HepG2 (cell line): Measurements from ENCODE around the gene USP32. TPM values are rescaled to one million over a fixed set of nuclear protein-coding genes. Genes with fewer than 3 reads are reported as not detected.

Experiments
- DMTF1 ChIP-seq: sonication (generic); formaldehyde crosslinking; IDR thresholded peaks from 2 replicates; pipeline ENCODE4 v1.4.0; 2020; ENCODE audit warnings: mild to moderate bottlenecking, missing genetic modification reagents
- ELF3 ChIP-seq: IDR thresholded peaks from 2 replicates; pipeline ENCODE4 v1.6.1; 2016; ENCODE audit warnings: missing genetic modification reagents, missing compliant biosample characterization
- FOXP1 ChIP-seq, 2 experiments: fragments of 450-650 bp in 1 of 2; IDR thresholded peaks; 2 replicates each; pipeline ENCODE4 v1.6.1; 2017 to 2018; ENCODE audit warnings: antibody characterized with exemption in 1 of 2
- MATR3 ChIP-seq: sonication (generic); formaldehyde crosslinking; IDR thresholded peaks from 2 replicates; pipeline ENCODE4 v1.4.0; 2020; ENCODE audit warnings: missing genetic modification reagents
- TAF1 ChIP-seq: sonication (generic); formaldehyde crosslinking; IDR thresholded peaks from 2 replicates; pipeline ENCODE4 v1.4.0; 2020; ENCODE audit warnings: missing genetic modification reagents
- TMF1 ChIP-seq: sonication (generic); formaldehyde crosslinking; IDR thresholded peaks from 2 replicates; pipeline ENCODE4 v1.8.1; 2022; ENCODE audit warnings: low read depth, missing genetic modification reagents
- YY1 ChIP-seq: IDR thresholded peaks from 2 replicates; pipeline ENCODE4 v1.6.1; 2011; ENCODE audit warnings: low read length, low read depth, moderate library complexity, mild to moderate bottlenecking; ENCODE audit not compliant: insufficient read depth, insufficient replicate concordance
- ZFP62 ChIP-seq: sonication (generic); formaldehyde crosslinking; IDR thresholded peaks from 2 replicates; pipeline ENCODE4 v1.4.0; 2020; ENCODE audit warnings: missing genetic modification reagents
- ZNF275 ChIP-seq: sonication (generic); formaldehyde crosslinking; IDR thresholded peaks from 2 replicates; pipeline ENCODE4 v1.8.0; 2022; ENCODE audit warnings: missing genetic modification reagents, mild to moderate bottlenecking, inconsistent platforms, borderline replicate concordance
- ZNF570 ChIP-seq: sonication (generic); formaldehyde crosslinking; IDR thresholded peaks from 2 replicates; pipeline ENCODE4 v1.4.0; 2020; ENCODE audit warnings: mild to moderate bottlenecking, missing genetic modification reagents, borderline replicate concordance
- ZNF639 ChIP-seq: conservative IDR thresholded peaks from 2 replicates; pipeline ENCODE4 v1.6.1; 2018; ENCODE audit warnings: missing genetic modification reagents
- ZNF747 ChIP-seq: sonication (generic); formaldehyde crosslinking; IDR thresholded peaks from 2 replicates; pipeline ENCODE4 v1.8.1; 2023; ENCODE audit warnings: missing genetic modification reagents, mild to moderate bottlenecking, borderline replicate concordance
- ZSCAN31 ChIP-seq: sonication (generic); formaldehyde crosslinking; IDR thresholded peaks from 2 replicates; pipeline ENCODE4 v1.5.0; 2020; ENCODE audit warnings: low read depth, mild to moderate bottlenecking, missing genetic modification reagents
- polyA plus RNA-seq, 8 experiments: library from polyadenylated mRNA; depleted of rRNA in 3 of 8; stranded (reverse) in 7 of 8; unstranded in 1 of 8; fragments of >200 nt; fragmentation: Illumina TruSeq in 4 of 8; extraction: Trizol in 4 of 8; gene quantifications; 2 replicates each; pipeline versions ENCODE4 v1.2.1 to v1.2.3, GENCODE V29; 2011 to 2016; ENCODE audit warnings: low read depth in 4 of 8, missing spikeins in 1 of 8, mixed read lengths in 1 of 8; ENCODE audit not compliant: insufficient read depth in 1 of 8
- total RNA-seq, 5 experiments: library from RNA; depleted of rRNA; stranded (reverse); fragments of >200 nt; fragmentation: Illumina TruSeq; extraction: Trizol; gene quantifications; 2 replicates each; pipeline ENCODE4 v1.2.3, GENCODE V29; 2016; ENCODE audit warnings: low read depth in 1 of 5
- TF ChIP-seq, protein P1 (sequence below): sonication (generic); formaldehyde crosslinking; IDR thresholded peaks from 2 replicates; pipeline ENCODE4 v1.9.0; 2021; ENCODE audit warnings: missing genetic modification reagents, borderline replicate concordance
- TF ChIP-seq, protein P2 (sequence below): sonication (generic); formaldehyde crosslinking; IDR thresholded peaks from 2 replicates; pipeline ENCODE4 v1.9.0; 2021; ENCODE audit warnings: missing genetic modification reagents, borderline replicate concordance

USP32 gene
- total and polyA plus RNA-seq, 2 of the 13 experiments (the other 11 are each of a cell fraction or from before 2014, with no cell fraction given): 24.9 to 39.9 TPM

GRCh38 chr17:60355663-60356594 lies 36.0 kb downstream of the USP32 start (continued):
- no peak for TF ChIP-seq ZNF275 (CRISPR knock-in tag)
- no peak for TF ChIP-seq ZNF747
- TF ChIP-seq TMF1 (CRISPR knock-in tag): no peak
- TF ChIP-seq, protein P1, sequence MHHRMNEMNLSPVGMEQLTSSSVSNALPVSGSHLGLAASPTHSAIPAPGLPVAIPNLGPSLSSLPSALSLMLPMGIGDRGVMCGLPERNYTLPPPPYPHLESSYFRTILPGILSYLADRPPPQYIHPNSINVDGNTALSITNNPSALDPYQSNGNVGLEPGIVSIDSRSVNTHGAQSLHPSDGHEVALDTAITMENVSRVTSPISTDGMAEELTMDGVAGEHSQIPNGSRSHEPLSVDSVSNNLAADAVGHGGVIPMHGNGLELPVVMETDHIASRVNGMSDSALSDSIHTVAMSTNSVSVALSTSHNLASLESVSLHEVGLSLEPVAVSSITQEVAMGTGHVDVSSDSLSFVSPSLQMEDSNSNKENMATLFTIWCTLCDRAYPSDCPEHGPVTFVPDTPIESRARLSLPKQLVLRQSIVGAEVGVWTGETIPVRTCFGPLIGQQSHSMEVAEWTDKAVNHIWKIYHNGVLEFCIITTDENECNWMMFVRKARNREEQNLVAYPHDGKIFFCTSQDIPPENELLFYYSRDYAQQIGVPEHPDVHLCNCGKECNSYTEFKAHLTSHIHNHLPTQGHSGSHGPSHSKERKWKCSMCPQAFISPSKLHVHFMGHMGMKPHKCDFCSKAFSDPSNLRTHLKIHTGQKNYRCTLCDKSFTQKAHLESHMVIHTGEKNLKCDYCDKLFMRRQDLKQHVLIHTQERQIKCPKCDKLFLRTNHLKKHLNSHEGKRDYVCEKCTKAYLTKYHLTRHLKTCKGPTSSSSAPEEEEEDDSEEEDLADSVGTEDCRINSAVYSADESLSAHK (CRISPR knock-in tag): no peak; the same call in 1 of the 2 replicates
- TF ChIP-seq ZFP62 (CRISPR knock-in tag): no peak
- no peak for TF ChIP-seq FOXP1 (IDR thresholded peaks at IDR 0.05)
- TF ChIP-seq FOXP1 (CRISPR knock-in tag; IDR thresholded peaks at IDR 0.05): 0 out of 2 replicates have a peak, but pooled peaks have one; percentile 42
- TF ChIP-seq ZNF639: no peak
- no peak for TF ChIP-seq DMTF1 (CRISPR knock-in tag)
- 0 out of 2 replicates have a peak, but pooled peaks have one; percentile 42 for TF ChIP-seq ZSCAN31 (CRISPR knock-in tag)
- TF ChIP-seq ELF3 (CRISPR knock-in tag): peak; percentile 55; the same call in 1 of the 2 replicates
- peak; percentile 53 for TF ChIP-seq YY1
- TF ChIP-seq, protein P2, sequence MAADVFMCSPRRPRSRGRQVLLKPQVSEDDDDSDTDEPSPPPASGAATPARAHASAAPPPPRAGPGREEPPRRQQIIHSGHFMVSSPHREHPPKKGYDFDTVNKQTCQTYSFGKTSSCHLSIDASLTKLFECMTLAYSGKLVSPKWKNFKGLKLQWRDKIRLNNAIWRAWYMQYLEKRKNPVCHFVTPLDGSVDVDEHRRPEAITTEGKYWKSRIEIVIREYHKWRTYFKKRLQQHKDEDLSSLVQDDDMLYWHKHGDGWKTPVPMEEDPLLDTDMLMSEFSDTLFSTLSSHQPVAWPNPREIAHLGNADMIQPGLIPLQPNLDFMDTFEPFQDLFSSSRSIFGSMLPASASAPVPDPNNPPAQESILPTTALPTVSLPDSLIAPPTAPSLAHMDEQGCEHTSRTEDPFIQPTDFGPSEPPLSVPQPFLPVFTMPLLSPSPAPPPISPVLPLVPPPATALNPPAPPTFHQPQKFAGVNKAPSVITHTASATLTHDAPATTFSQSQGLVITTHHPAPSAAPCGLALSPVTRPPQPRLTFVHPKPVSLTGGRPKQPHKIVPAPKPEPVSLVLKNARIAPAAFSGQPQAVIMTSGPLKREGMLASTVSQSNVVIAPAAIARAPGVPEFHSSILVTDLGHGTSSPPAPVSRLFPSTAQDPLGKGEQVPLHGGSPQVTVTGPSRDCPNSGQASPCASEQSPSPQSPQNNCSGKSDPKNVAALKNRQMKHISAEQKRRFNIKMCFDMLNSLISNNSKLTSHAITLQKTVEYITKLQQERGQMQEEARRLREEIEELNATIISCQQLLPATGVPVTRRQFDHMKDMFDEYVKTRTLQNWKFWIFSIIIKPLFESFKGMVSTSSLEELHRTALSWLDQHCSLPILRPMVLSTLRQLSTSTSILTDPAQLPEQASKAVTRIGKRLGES (CRISPR knock-in tag): no peak
- no peak for TF ChIP-seq ZNF570 (CRISPR knock-in tag)
- TF ChIP-seq TAF1 (CRISPR knock-in tag): no peak
- no peak for TF ChIP-seq MATR3
